HepG2 (cell line): ENCODE results near the gene PFN2. TPM values are rescaled to one million over a fixed set of nuclear protein-coding genes. Genes with fewer than 3 reads are reported as not detected.

ENCODE experiments used
- AFF4 ChIP-seq: sonication (generic); formaldehyde crosslinking; IDR thresholded peaks from 2 replicates; pipeline ENCODE4 v1.4.0; 2020; ENCODE audit warnings: missing genetic modification reagents
- ATF4 ChIP-seq, 2 experiments: fragments of 450-650 bp in 1 of 2; sonication (generic) in 1 of 2; formaldehyde crosslinking; IDR thresholded peaks; 2 replicates each; pipeline versions ENCODE4 v1.5.0 to v1.8.0; 2020 to 2022; ENCODE audit warnings: mild to moderate bottlenecking in 1 of 2, missing genetic modification reagents in 1 of 2
- IKZF4 ChIP-seq: sonication (generic); formaldehyde crosslinking; IDR thresholded peaks from 2 replicates; pipeline ENCODE4 v1.5.1; 2020; ENCODE audit warnings: borderline replicate concordance, mild to moderate bottlenecking, low read depth, missing genetic modification reagents; ENCODE audit errors: not compliant biosample characterization
- ISL2 ChIP-seq: sonication (generic); formaldehyde crosslinking; IDR thresholded peaks from 2 replicates; pipeline ENCODE4 v1.5.0; 2020; ENCODE audit warnings: missing genetic modification reagents
- KDM3A ChIP-seq: IDR thresholded peaks from 2 replicates; pipeline ENCODE4 v1.6.1; 2018; ENCODE audit warnings: low read depth, missing compliant biosample characterization
- LCORL ChIP-seq, 2 experiments: fragments of 450-650 bp in 1 of 2; sonication (generic) in 1 of 2; formaldehyde crosslinking in 1 of 2; IDR thresholded peaks; 2 replicates each; pipeline versions ENCODE4 v1.5.0 to v1.6.1; 2017 to 2020; ENCODE audit warnings: antibody characterized with exemption in 1 of 2, missing genetic modification reagents in 1 of 2
- MIXL1 ChIP-seq: IDR thresholded peaks from 2 replicates; pipeline ENCODE4 v1.6.1; 2016
- SALL1 ChIP-seq: sonication (generic); formaldehyde crosslinking; IDR thresholded peaks from 2 replicates; pipeline ENCODE4 v1.8.0; 2022; ENCODE audit warnings: mild to moderate bottlenecking, missing genetic modification reagents
- SMYD3 ChIP-seq: sonication (generic); formaldehyde crosslinking; IDR thresholded peaks from 2 replicates; pipeline ENCODE4 v1.8.1; 2023; ENCODE audit warnings: mild to moderate bottlenecking, missing genetic modification reagents
- SNAPC5 ChIP-seq: sonication (generic); formaldehyde crosslinking; IDR thresholded peaks from 2 replicates; pipeline ENCODE4 v1.8.1; 2023; ENCODE audit warnings: mild to moderate bottlenecking, missing genetic modification reagents, borderline replicate concordance
- STAT5B ChIP-seq: sonication (generic); formaldehyde crosslinking; IDR thresholded peaks from 2 replicates; pipeline ENCODE4 v1.4.0; 2020; ENCODE audit warnings: missing genetic modification reagents
- TP53 ChIP-seq: sonication (generic); formaldehyde crosslinking; conservative IDR thresholded peaks from 2 replicates; pipeline ENCODE4 v1.4.0; 2020; ENCODE audit warnings: missing genetic modification reagents
- YEATS4 ChIP-seq: sonication (generic); formaldehyde crosslinking; IDR thresholded peaks from 2 replicates; pipeline ENCODE4 v1.4.0; 2020; ENCODE audit warnings: missing genetic modification reagents, borderline replicate concordance
- ZBTB8A ChIP-seq: sonication (generic); formaldehyde crosslinking; IDR thresholded peaks from 2 replicates; pipeline ENCODE4 v1.4.0; 2020; ENCODE audit warnings: mild to moderate bottlenecking, low read depth, missing genetic modification reagents, borderline replicate concordance
- ZNF232 ChIP-seq: sonication (generic); formaldehyde crosslinking; IDR thresholded peaks from 2 replicates; pipeline ENCODE4 v1.4.0; 2020; ENCODE audit warnings: missing genetic modification reagents, borderline replicate concordance
- ZNF235 ChIP-seq: sonication (generic); formaldehyde crosslinking; IDR thresholded peaks from 2 replicates; pipeline ENCODE4 v1.8.1; 2023; ENCODE audit warnings: mild to moderate bottlenecking, missing genetic modification reagents, borderline replicate concordance
- ZNF263 ChIP-seq: sonication (generic); formaldehyde crosslinking; IDR thresholded peaks from 2 replicates; pipeline ENCODE4 v1.4.0; 2020; ENCODE audit warnings: missing genetic modification reagents
- ZNF343 ChIP-seq: sonication (generic); formaldehyde crosslinking; IDR thresholded peaks from 2 replicates; pipeline ENCODE4 v1.4.0; 2020; ENCODE audit warnings: mild to moderate bottlenecking, missing genetic modification reagents
- ZNF552 ChIP-seq: sonication (generic); formaldehyde crosslinking; IDR thresholded peaks from 2 replicates; pipeline ENCODE4 v1.9.0; 2022; ENCODE audit warnings: missing genetic modification reagents, mild to moderate bottlenecking, borderline replicate concordance
- ZNF605 ChIP-seq: sonication (generic); formaldehyde crosslinking; IDR thresholded peaks from 2 replicates; pipeline ENCODE4 v1.8.0; 2022; ENCODE audit warnings: mild to moderate bottlenecking, missing genetic modification reagents
- ZNF780A ChIP-seq: sonication (generic); formaldehyde crosslinking; IDR thresholded peaks from 2 replicates; pipeline ENCODE4 v1.8.0; 2022; ENCODE audit warnings: mild to moderate bottlenecking, missing genetic modification reagents, moderate library complexity
- ZSCAN25 ChIP-seq: sonication (generic); formaldehyde crosslinking; IDR thresholded peaks from 2 replicates; pipeline ENCODE4 v1.8.0; 2022; ENCODE audit warnings: mild to moderate bottlenecking, missing genetic modification reagents
- ZSCAN5A ChIP-seq: sonication (generic); formaldehyde crosslinking; IDR thresholded peaks from 2 replicates; pipeline ENCODE4 v1.8.0; 2022; ENCODE audit warnings: mild to moderate bottlenecking, missing genetic modification reagents, borderline replicate concordance
- polyA plus RNA-seq, 8 experiments: library from polyadenylated mRNA; depleted of rRNA in 3 of 8; stranded (reverse) in 7 of 8; unstranded in 1 of 8; fragments of >200 nt; fragmentation: Illumina TruSeq in 4 of 8; extraction: Trizol in 4 of 8; gene quantifications; 2 replicates each; pipeline versions ENCODE4 v1.2.1 to v1.2.3, GENCODE V29; 2011 to 2016; ENCODE audit warnings: low read depth in 4 of 8, missing spikeins in 1 of 8, mixed read lengths in 1 of 8; ENCODE audit not compliant: insufficient read depth in 1 of 8
- total RNA-seq, 5 experiments: library from RNA; depleted of rRNA; stranded (reverse); fragments of >200 nt; fragmentation: Illumina TruSeq; extraction: Trizol; gene quantifications; 2 replicates each; pipeline ENCODE4 v1.2.3, GENCODE V29; 2016; ENCODE audit warnings: low read depth in 1 of 5

Gene PFN2
- total and polyA plus RNA-seq, 2 of the 13 experiments (the other 11 are each of a cell fraction or from before 2014, with no cell fraction given), result 57.3 to 150 TPM

- no peak for TF ChIP-seq SNAPC5 (CRISPR knock-in tag)
- peak; percentile 24; the same call in 1 of the 2 replicates for TF ChIP-seq SALL1
- TF ChIP-seq KDM3A, result no peak
- TF ChIP-seq ZNF552 (CRISPR knock-in tag), result no peak
- TF ChIP-seq ZNF235 (CRISPR knock-in tag), result no peak
- no peak for TF ChIP-seq ZNF780A
- TF ChIP-seq TP53 (CRISPR knock-in tag), result no peak
- no peak for TF ChIP-seq ZSCAN5A
- no peak for TF ChIP-seq ZNF263 (CRISPR knock-in tag)
- TF ChIP-seq ZNF232 (CRISPR knock-in tag), result no peak
- TF ChIP-seq IKZF4, result no peak
- no peak; the same call in 1 of the 2 replicates for TF ChIP-seq SMYD3 (CRISPR knock-in tag)
- TF ChIP-seq ZNF605 (CRISPR knock-in tag), result 0 out of 2 replicates have a peak, but pooled peaks have one; percentile 10
- TF ChIP-seq ZNF343 (CRISPR knock-in tag), result no peak
- TF ChIP-seq LCORL (IDR thresholded peaks at IDR 0.05), result no peak
- TF ChIP-seq LCORL (CRISPR knock-in tag; IDR thresholded peaks at IDR 0.05), result no peak
- 0 out of 2 replicates have a peak, but pooled peaks have one; percentile 33 for TF ChIP-seq YEATS4
- no peak for TF ChIP-seq AFF4 (CRISPR knock-in tag)
- TF ChIP-seq ATF4 (CRISPR knock-in tag; IDR thresholded peaks at IDR 0.05), result peak in 1 of 2 experiments; percentile 12; a peak in 1 of 4 replicates
- TF ChIP-seq MIXL1, result no peak
- TF ChIP-seq STAT5B (CRISPR knock-in tag), result no peak
- no peak for TF ChIP-seq ZBTB8A (CRISPR knock-in tag)
- no peak for TF ChIP-seq ZSCAN25 (CRISPR knock-in tag)
- TF ChIP-seq ISL2, result 0 out of 2 replicates have a peak, but pooled peaks have one; percentile 26
These were observed 1.4 kb downstream of the PFN2 start (continued) for GRCh38 chr3:149969110-149969939.
